RPMI8226 (cell line): ENCODE results near the gene NAA15.
"Not testable (repeated sequence)": the region's sequence is repeated elsewhere in the genome, so short reads cannot be mapped to it uniquely, and the experiment has no call there.

ENCODE experiments used
- DNase-seq: peaks from one replicate; pipeline ENCODE4 v3.0.0-alpha.2; 2015

NAA15 gene

GRCh38 chr4:139301113-139301820 is at the start of gene NAA15:
NAA15 (plus strand) TSS chr4:139301505; CDS start chr4:139301778, 273 bp downstream.
- peak; percentile 97 for DNase-seq

DNA sequence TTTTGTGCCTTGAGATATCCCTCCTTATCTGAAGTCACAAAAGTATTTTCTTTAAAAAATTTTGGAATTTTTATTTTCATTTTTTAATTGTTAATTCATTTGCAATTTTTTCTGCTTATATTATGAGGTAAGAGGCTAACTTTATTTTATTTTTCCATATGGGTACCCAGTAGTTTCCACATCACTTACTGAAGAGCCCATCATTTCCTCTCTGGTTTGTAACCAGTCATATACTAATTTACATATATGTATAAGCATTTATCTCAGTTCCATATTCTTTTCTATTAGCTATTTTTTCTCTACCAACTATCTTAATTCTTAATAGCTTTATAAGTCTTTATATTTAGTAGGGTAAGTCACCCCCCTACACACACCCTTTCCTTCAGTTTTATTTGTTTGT is 48.3 kb upstream of the NAA15 start:
- no peak for DNase-seq

GRCh38 chr4:139253713-139254112 is 47.6 kb upstream of the NAA15 start:
- no peak for DNase-seq

DNA sequence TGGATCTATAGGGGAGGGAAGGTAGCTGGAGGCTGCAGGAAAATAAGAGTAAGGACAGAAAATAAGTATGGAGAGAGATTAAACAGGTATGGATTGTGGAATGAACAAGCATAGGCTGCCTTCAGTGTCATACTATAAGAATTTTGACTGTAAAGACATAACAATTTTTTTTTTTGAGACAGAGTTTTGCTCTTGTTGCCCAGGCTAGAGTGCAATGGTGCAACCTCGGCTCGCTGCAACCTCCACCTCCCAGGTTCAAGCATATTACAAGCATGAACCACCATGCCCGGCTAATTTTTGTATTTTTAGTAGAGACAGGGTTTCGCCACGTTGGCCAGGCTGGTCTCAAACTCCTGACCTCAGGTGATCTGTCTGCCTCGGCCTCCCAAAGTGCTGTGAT is 45.7 kb upstream of the NAA15 start:
- not testable (repeated sequence) for DNase-seq

DNA sequence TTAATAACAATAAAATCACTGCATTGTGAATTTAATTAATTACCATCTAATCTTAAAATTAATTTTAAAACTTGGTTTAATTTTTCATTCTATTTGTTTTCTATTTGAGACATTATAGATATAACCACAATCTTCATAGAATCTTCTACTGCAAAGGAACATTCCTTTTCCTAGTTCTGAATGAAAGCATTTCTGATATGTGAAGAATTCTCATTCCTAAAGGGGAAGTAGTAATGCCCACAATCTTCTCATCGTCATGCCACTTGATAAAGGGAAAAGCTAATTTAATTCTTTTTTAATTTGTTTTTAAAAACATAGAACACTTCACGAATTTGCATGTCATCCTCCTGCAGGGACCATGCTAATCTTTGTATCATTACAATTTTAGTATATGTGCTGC is 45.0 kb upstream of the NAA15 start:
- no peak for DNase-seq

GRCh38 chr4:139265654-139266053 is 35.7 kb upstream of the NAA15 start:
- DNase-seq, result no peak

DNA sequence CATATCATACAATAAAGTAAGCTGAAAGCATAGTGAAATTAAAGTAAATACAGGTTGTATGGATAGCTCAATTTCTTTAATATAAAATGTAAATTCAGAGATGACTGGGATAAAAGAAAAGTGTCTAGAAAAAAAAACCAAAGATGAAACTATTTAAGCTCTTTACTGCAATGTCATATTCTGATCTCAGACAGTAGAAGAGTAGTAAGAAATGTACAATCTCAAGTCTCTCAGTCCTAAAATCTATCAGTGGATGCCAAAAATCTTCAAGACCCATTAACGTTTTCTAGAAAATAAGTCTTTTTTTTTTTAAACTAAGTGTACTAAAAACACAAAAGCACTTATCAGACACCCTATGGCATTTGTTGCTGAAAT is 35.1 kb upstream of the NAA15 start:
- no peak for DNase-seq

GRCh38 chr4:139266583-139267257 is 34.6 kb upstream of the NAA15 start:
- DNase-seq, result peak; percentile 93

- no peak for DNase-seq
These were observed 34.0 kb upstream of the NAA15 start for GRCh38 chr4:139267301-139267700.

DNA sequence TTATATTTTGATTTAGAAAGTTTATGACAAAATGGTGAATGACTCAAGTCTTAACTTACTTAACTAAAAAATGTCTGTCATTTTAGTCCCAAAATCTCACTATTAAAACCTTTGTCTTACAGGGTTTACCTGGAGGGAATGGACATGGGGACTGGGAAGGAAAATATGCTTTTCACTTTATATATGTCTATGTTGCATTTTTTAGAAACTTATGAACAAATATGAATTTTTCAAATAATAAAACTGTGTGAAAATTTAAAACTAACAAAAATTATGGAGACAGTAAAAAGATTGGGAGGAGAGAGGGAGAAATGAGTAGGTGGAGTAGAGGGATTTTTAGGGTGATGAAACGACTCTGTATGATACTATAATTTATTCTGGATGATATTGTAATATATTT is 27.5 kb upstream of the NAA15 start:
- no peak for DNase-seq

GRCh38 chr4:139274790-139275189 is 26.5 kb upstream of the NAA15 start:
- DNase-seq, result no peak

- DNase-seq, result no peak
These were observed 26.0 kb upstream of the NAA15 start for GRCh38 chr4:139275281-139275735.

GRCh38 chr4:139278485-139278884 is 22.8 kb upstream of the NAA15 start:
- no peak for DNase-seq

- DNase-seq, result no peak
These were observed 22.2 kb upstream of the NAA15 start for GRCh38 chr4:139278912-139279759.

DNA sequence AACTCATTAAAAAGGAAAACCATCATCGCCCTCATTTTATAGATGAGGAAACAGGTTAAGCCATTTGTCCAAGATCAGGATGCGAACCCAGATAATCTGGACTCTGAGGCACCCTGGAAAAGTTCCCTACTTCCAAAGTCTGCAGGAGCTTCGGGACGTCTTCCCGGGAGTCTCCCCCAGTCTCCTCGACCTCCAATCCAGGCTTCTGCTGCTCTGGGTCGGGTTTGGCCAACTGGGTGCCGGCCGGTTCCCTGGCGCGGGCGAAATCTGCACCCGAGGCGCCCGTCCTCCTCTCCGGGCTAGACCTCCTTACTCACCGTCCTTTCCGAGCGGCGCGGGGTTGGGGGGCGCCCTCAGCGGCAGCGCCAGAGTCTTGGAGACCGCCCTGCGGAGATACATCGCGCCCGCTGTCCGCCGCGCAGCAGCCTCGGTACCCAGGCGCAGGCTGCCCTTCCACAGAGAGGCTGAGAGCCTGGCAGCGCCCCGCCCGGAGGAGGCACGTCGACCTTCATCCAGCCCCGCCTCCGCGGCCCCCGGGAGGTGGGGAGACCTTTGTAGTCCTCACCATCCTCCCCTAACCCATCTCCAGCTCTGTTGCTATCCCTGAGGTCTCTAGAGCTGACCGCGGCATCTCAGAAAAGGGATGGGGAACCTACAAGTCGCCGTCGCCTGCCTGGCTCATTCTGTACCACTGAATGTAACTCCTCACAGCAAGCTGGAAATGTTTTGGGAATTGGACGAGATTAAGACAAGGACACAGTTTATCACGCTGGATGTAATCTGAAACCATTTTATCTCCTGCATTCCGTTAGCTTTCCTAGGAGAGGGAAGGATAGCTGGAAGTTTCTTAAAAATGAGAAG is 21.3 kb upstream of the NAA15 start, which contains the start of gene MGARP:
Gene MGARP (minus strand): TSS at position 466 of the 861 bp plus-strand sequence. CDS start 67 bp downstream, at position 399.
- no peak for DNase-seq

DNA sequence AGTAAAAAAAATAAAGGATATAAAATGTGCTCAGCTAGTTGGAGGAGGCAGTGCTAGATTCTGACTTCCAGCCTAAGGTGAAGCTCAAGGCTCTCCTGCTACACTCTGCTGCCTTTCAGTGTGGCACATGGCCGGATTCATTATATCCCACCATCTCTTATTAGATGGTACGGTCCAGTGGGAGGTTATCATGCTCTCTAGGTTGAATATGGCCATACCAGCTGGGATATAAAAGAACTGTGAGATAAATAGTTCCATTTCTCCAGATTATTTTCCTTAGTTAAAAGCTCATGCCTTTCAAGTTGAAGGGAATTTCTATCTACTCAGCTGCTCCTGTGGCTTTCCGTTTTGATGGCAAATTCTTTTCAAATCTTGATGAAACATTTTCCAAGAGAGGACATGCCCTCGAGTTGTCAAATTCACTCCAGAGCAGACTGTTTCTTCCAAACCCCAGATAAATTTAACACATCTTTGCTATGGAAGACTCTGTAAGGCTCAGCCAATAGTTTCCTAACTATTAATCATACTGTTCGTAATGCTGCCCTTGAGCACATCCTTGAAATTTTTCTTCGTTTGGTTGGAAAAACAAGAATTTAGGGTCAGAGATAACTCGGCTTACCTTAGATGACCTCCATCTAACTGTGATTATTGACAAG is 19.1 kb upstream of the NAA15 start:
- DNase-seq, result no peak

DNA sequence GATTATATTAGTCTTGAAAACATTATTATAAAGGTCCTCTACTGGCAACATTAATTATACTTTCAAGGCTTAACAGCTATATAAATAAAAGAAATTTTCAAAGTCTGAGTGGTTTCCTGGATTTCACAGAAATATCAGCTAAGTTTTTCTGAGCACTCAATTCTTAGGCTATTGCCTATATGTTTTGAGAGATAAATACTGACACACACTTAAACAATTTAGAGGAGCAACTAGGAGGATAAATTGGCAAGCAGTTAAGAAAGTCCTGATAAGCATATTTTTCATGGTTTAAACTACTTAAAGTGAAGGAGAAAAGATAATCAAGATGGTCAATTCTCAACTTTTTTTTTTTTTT is 18.6 kb upstream of the NAA15 start:
- no peak for DNase-seq

GRCh38 chr4:139286186-139286698 is 15.1 kb upstream of the NAA15 start:
- DNase-seq, result no peak

- DNase-seq, result peak; percentile 95
These were observed 5.9 kb upstream of the NAA15 start for GRCh38 chr4:139295206-139295941.

- no peak for DNase-seq
These were observed 5.4 kb upstream of the NAA15 start for GRCh38 chr4:139295942-139296299.

- DNase-seq, result peak; percentile 87
These were observed 4.3 kb upstream of the NAA15 start for GRCh38 chr4:139297001-139297410.
